Measurements from ENCODE around the gene CARF. TPM values are rescaled to one million over a fixed set of nuclear protein-coding genes. Genes with fewer than 3 reads are reported as not detected.

The CARF gene
- total and polyA plus RNA-seq, 2 experiments from 2014 or later, result 5.1 to 13.7 TPM

DNA sequence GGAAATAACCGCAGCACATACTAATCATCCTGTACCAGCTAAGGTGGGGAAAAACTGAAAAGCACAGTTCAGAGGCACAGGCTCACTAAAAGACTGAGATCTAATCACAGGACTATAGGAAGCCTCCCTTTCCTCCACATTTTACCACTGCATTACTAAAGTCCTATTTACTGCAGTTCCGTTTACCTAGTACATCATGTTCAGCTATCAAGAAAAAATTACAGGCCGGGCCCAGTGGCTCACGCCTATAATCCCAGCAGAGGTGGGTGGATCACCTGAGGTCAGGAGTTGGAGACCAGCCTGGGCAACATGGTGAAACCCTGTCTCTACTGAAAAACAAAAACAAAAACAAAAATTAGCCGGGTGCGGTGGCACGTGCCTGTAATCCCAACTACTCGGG lies 91.6 kb downstream of the CARF start:
- TF ChIP-seq EZH2 (IDR thresholded peaks at IDR 0.05; ENCODE audit: borderline replicate concordance) (no peak), EZH2phosphoT487 (IDR thresholded peaks at IDR 0.05; ENCODE audit: low read depth, severe bottlenecking, unreplicated experiment) (no peak)
- TF ChIP-seq, protein P1, sequence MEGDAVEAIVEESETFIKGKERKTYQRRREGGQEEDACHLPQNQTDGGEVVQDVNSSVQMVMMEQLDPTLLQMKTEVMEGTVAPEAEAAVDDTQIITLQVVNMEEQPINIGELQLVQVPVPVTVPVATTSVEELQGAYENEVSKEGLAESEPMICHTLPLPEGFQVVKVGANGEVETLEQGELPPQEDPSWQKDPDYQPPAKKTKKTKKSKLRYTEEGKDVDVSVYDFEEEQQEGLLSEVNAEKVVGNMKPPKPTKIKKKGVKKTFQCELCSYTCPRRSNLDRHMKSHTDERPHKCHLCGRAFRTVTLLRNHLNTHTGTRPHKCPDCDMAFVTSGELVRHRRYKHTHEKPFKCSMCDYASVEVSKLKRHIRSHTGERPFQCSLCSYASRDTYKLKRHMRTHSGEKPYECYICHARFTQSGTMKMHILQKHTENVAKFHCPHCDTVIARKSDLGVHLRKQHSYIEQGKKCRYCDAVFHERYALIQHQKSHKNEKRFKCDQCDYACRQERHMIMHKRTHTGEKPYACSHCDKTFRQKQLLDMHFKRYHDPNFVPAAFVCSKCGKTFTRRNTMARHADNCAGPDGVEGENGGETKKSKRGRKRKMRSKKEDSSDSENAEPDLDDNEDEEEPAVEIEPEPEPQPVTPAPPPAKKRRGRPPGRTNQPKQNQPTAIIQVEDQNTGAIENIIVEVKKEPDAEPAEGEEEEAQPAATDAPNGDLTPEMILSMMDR (IDR thresholded peaks at IDR 0.05; ENCODE audit: poor library complexity), result no peak
- H3K36me3 ChIP-seq (replicated peaks; ENCODE audit: insufficient read depth, low read depth), result no peaks in the 10 kb centered on the region
- H3K27me3 ChIP-seq, result no peaks in the 10 kb centered on the region
- H3K4me3 ChIP-seq, result no peak overlapping the region
- H4K20me1 ChIP-seq (ENCODE audit: insufficient read depth, poor library complexity, severe bottlenecking), result no peaks in the 10 kb centered on the region
- H2AFZ ChIP-seq, result no peak overlapping the region
- H3K4me1 ChIP-seq (ENCODE audit: insufficient read depth), result peaks cover 5% of the 10 kb centered on the region
- no peak for DNase-seq (ENCODE audit: low spot score)
- H3K27ac ChIP-seq, result no peak overlapping the region
- 90% methylated on average over 8 of the region's 8 CpGs for WGBS (ENCODE audit: low lambda C conversion rate, missing lambda C conversion rate)
- H3K4me2 ChIP-seq, result no peak overlapping the region
- H3K79me2 ChIP-seq, result no peaks in the 10 kb centered on the region
- H3K9me3 ChIP-seq (ENCODE audit: low read depth), result no peaks in the 10 kb centered on the region
- H3K9me2 ChIP-seq (replicated peaks; ENCODE audit: insufficient read depth), result no peaks in the 10 kb centered on the region

DNA sequence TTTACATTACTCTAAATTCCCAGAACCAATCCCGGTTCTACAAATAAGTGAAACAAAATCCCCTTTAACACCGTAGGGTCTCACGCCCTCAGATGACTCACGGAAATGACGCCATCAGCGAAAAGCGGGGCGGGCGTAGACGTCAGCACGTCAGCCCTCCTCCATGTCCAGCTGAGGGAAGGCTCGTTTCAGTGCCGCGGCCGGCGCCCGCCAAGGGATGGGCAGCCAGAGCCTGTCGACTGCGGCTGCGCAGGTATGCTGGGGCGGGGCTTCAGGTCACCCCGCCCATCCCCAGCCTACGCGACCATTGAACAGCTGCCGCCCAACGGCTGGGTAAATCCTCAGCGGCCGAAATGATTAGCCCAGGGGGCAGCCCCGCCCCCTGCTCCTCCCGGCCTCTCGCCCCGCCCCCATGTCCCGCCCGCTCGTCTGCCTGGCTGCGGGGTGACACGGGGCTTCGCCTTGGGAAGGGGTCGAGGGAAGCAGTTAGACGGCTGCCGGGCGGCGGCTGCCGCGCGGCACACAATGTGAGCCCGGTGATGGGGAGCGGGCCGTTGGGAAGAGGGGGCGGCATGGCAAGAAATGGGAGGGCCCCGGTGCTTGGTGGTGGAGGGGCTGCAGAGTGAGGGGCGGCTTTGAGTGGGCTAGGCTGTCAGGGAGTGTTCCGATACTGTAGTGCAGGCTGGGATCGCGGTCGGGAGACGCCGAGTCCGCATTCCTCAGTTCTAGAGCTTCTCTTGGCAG lies 102.6 kb downstream of the CARF start, which contains the start of gene NBEAL1:
TSS of gene NBEAL1 (plus strand) at position 420 of the 744 bp plus-strand sequence. CDS start 1,510 bp downstream, outside the sequence.
- peak within 1 kb of the TSS; percentile 34 for H3K4me3 ChIP-seq
- H3K27me3 ChIP-seq, result no peaks in the 10 kb centered on the region
- H3K9me3 ChIP-seq (ENCODE audit: low read depth), result no peaks in the 10 kb centered on the region
- DNase-seq (ENCODE audit: low spot score), result peak; percentile 99
- TF ChIP-seq EZH2phosphoT487 (IDR thresholded peaks at IDR 0.05; ENCODE audit: low read depth, severe bottlenecking, unreplicated experiment) (no peak), EZH2 (IDR thresholded peaks at IDR 0.05; ENCODE audit: borderline replicate concordance) (no peak)
- TF ChIP-seq, protein P1 (IDR thresholded peaks at IDR 0.05; ENCODE audit: poor library complexity), result no peak
- peak within 1 kb of the TSS; percentile 81 for H3K4me2 ChIP-seq
- no peaks in the 10 kb centered on the region for H3K36me3 ChIP-seq (replicated peaks; ENCODE audit: insufficient read depth, low read depth)
- H4K20me1 ChIP-seq (ENCODE audit: insufficient read depth, poor library complexity, severe bottlenecking), result no peaks in the 10 kb centered on the region
- no peaks in the 10 kb centered on the region for H3K9me2 ChIP-seq (replicated peaks; ENCODE audit: insufficient read depth)
- H3K4me1 ChIP-seq (ENCODE audit: insufficient read depth), result peaks cover 19% of the 10 kb centered on the region
- 2% methylated on average over 41 of the region's 59 CpGs for WGBS (ENCODE audit: low lambda C conversion rate, missing lambda C conversion rate)
- H3K79me2 ChIP-seq, result peaks cover 41% of the 10 kb centered on the region
- H2AFZ ChIP-seq, result peak within 1 kb of the TSS; percentile 79
- H3K27ac ChIP-seq, result peak within 1 kb of the TSS; percentile 96

DNA sequence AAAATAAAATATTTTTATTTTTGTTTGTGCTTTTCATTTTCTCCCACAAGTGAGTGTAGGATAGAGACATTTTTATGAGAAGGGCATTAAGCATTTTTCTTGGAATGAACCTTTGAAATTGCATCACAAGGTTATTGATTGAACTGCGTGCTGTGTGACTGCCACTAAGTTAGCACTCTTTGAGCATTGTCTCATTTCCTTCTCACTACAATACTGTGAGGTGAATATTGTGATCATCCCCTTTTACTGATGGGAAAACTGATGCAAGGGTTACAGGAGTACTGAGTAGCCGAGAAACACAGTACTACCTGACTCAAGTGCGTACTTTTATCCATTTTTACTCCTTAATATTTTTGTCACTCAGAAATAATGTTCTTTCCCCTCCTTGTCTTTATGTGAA lies 104.6 kb downstream of the CARF start:
- Histone ChIP-seq H3K9me3 (ENCODE audit: low read depth) (no peaks in the 10 kb centered on the region), H3K9me2 (replicated peaks; ENCODE audit: insufficient read depth) (no peaks in the 10 kb centered on the region), H2AFZ (no peak overlapping the region), H3K27me3 (no peaks in the 10 kb centered on the region), H3K4me1 (ENCODE audit: insufficient read depth) (peaks cover 21% of the 10 kb centered on the region), H3K4me2 (peak overlapping the region; percentile 81), H3K4me3 (peak overlapping the region; percentile 26), H4K20me1 (ENCODE audit: insufficient read depth, poor library complexity, severe bottlenecking) (no peaks in the 10 kb centered on the region), H3K79me2 (peaks cover 60% of the 10 kb centered on the region), H3K36me3 (replicated peaks; ENCODE audit: insufficient read depth, low read depth) (no peaks in the 10 kb centered on the region), H3K27ac (no peak overlapping the region)
- TF ChIP-seq EZH2phosphoT487 (IDR thresholded peaks at IDR 0.05; ENCODE audit: low read depth, severe bottlenecking, unreplicated experiment) (no peak), EZH2 (IDR thresholded peaks at IDR 0.05; ENCODE audit: borderline replicate concordance) (no peak)
- TF ChIP-seq, protein P1 (IDR thresholded peaks at IDR 0.05; ENCODE audit: poor library complexity), result no peak
- 83% methylated on average over 3 of the region's 3 CpGs for WGBS (ENCODE audit: low lambda C conversion rate, missing lambda C conversion rate)
- no peak for DNase-seq (ENCODE audit: low spot score)
